Neural cell (in vitro differentiated cells): ENCODE measurements around the gene FOSL1. TPM values are rescaled to one million over a fixed set of nuclear protein-coding genes. Genes with fewer than 3 reads are reported as not detected.

Experiments
- H2AFZ ChIP-seq: fragments of 200-600, 300-800 bp; sonication (generic), shearing (Covaris generic); 2 replicates; pipeline ENCODE4 v1.6.0; 2014; ENCODE audit warnings: low read depth, mild to moderate bottlenecking, antibody characterized with exemption, low read length, moderate library complexity
- H3F3A ChIP-seq: fragments of 200-600 bp; shearing (Covaris generic); 2 replicates; pipeline ENCODE4 v1.6.1; 2016; ENCODE audit warnings: mild to moderate bottlenecking, moderate library complexity, mixed read lengths, antibody characterized with exemption, low read length; ENCODE audit not compliant: insufficient read depth, poor library complexity, severe bottlenecking
- H3K27ac ChIP-seq: fragments of 200-600, 300-800 bp; sonication (generic), shearing (Covaris generic); 2 replicates; pipeline ENCODE4 v1.5.1; 2014; ENCODE audit warnings: mild to moderate bottlenecking, low read length, moderate library complexity
- H3K27me3 ChIP-seq: fragments of 300-800, 200-600 bp; sonication (generic), shearing (Covaris generic); 2 replicates; pipeline ENCODE4 v1.6.0; 2014; ENCODE audit warnings: mild to moderate bottlenecking, low read depth, low read length, moderate library complexity; ENCODE audit not compliant: insufficient read depth
- H3K36me3 ChIP-seq: fragments of 300-800, 200-600 bp; sonication (generic), shearing (Covaris generic); 2 replicates; pipeline ENCODE4 v1.5.1; 2014; ENCODE audit warnings: mild to moderate bottlenecking, antibody characterized with exemption, low read length, moderate library complexity; ENCODE audit not compliant: insufficient read depth
- H3K4me2 ChIP-seq: fragments of 300-800, 200-600 bp; sonication (generic), shearing (Covaris generic); 2 replicates; pipeline ENCODE4 v1.6.0; 2014; ENCODE audit warnings: mild to moderate bottlenecking, low read length
- H3K4me3 ChIP-seq: fragments of 300-800, 200-600 bp; sonication (generic), shearing (Covaris generic); 2 replicates; pipeline ENCODE4 v1.5.1; 2014; ENCODE audit warnings: mild to moderate bottlenecking, low read length, moderate library complexity
- H3K79me2 ChIP-seq: fragments of 200-600 bp; shearing (Covaris generic); replicated peaks from 2 replicates; pipeline ENCODE4 v1.6.0; 2014; ENCODE audit warnings: mild to moderate bottlenecking, low read length, moderate library complexity; ENCODE audit not compliant: insufficient read depth
- H3K9ac ChIP-seq: fragments of 300-800, 200-600 bp; sonication (generic), shearing (Covaris generic); 2 replicates; pipeline ENCODE4 v1.6.1; 2016; ENCODE audit warnings: mild to moderate bottlenecking, low read length, mixed read lengths
- H3K9me2 ChIP-seq: fragments of 200-600 bp; shearing (Covaris generic); 2 replicates; pipeline ENCODE4 v1.6.1; 2016; ENCODE audit warnings: mild to moderate bottlenecking, low read length, mixed read lengths; ENCODE audit not compliant: insufficient read depth
- H3K9me3 ChIP-seq: fragments of 200-600, 300-800 bp; sonication (generic), shearing (Covaris generic); 2 replicates; pipeline ENCODE4 v1.6.1; 2016; ENCODE audit warnings: mild to moderate bottlenecking, mixed run types, low read length, moderate library complexity, mixed read lengths
- H4K20me1 ChIP-seq: fragments of 200-600 bp; shearing (Covaris generic); 2 replicates; pipeline ENCODE4 v1.6.1; 2016; ENCODE audit warnings: mild to moderate bottlenecking, mixed run types; ENCODE audit not compliant: insufficient read depth
- CTCF ChIP-seq: fragments of 450-650 bp; IDR thresholded peaks from 2 replicates; pipeline ENCODE4 v1.5.1; 2014; ENCODE audit warnings: antibody characterized with exemption, mild to moderate bottlenecking, moderate library complexity; ENCODE audit not compliant: poor library complexity, severe bottlenecking
- EP300 ChIP-seq: fragments of 450-650 bp; conservative IDR thresholded peaks from 2 replicates; pipeline ENCODE4 v1.6.1; 2014; ENCODE audit warnings: antibody characterized with exemption, mild to moderate bottlenecking, moderate library complexity; ENCODE audit not compliant: poor library complexity, severe bottlenecking
- EZH2 ChIP-seq: fragments of 200-600, 300-800 bp; shearing (Covaris generic), sonication (generic); IDR thresholded peaks from 2 replicates; pipeline ENCODE4 v1.6.1; 2014; ENCODE audit warnings: antibody characterized with exemption, low read length, borderline replicate concordance, mild to moderate bottlenecking; ENCODE audit not compliant: insufficient read depth, poor library complexity, severe bottlenecking
- MXI1 ChIP-seq: fragments of 450-650 bp; conservative IDR thresholded peaks from 2 replicates; pipeline ENCODE4 v1.6.1; 2014; ENCODE audit warnings: antibody characterized with exemption, mild to moderate bottlenecking; ENCODE audit not compliant: poor library complexity, severe bottlenecking
- POLR2AphosphoS5 ChIP-seq: IDR thresholded peaks from 2 replicates; pipeline ENCODE4 v1.6.1; 2012
- RAD21 ChIP-seq: fragments of 450-650 bp; conservative IDR thresholded peaks from 2 replicates; pipeline ENCODE4 v1.6.1; 2014; ENCODE audit warnings: antibody characterized with exemption, mild to moderate bottlenecking, moderate library complexity
- REST ChIP-seq: IDR thresholded peaks from 2 replicates; pipeline ENCODE4 v1.6.1; 2012; ENCODE audit warnings: borderline replicate concordance
- SMC3 ChIP-seq: fragments of 450-650 bp; conservative IDR thresholded peaks from 2 replicates; pipeline ENCODE4 v1.6.1; 2014; ENCODE audit warnings: antibody characterized with exemption, mild to moderate bottlenecking, moderate library complexity; ENCODE audit not compliant: poor library complexity
- TAF1 ChIP-seq: IDR thresholded peaks from 2 replicates; pipeline ENCODE4 v1.6.1; 2012; ENCODE audit warnings: low read depth
- polyA plus RNA-seq: library from polyadenylated mRNA; depleted of rRNA; stranded (reverse); fragments of >200 nt; gene quantifications from 2 replicates; pipeline ENCODE4 v1.2.3, GENCODE V29; 2014

Gene FOSL1
- polyA plus RNA-seq, 1 donor from 2014 or later: not detected

GRCh38 chr11:65931773-65932557 is 31.8 kb upstream of the FOSL1 start:
- H3F3A ChIP-seq: no peaks in the 10 kb centered on the region

GRCh38 chr11:65928667-65929066 is 28.5 kb upstream of the FOSL1 start:
- no peaks in the 10 kb centered on the region for H3K79me2 ChIP-seq
- no peak overlapping the region for H3K27ac ChIP-seq
- H2AFZ ChIP-seq: no peak overlapping the region
- no peaks in the 10 kb centered on the region for H3K36me3 ChIP-seq
- no peak overlapping the region for H3K4me3 ChIP-seq
- no peak overlapping the region for H3K9ac ChIP-seq
- H4K20me1 ChIP-seq: no peaks in the 10 kb centered on the region
- no peaks in the 10 kb centered on the region for H3F3A ChIP-seq
- no peaks in the 10 kb centered on the region for H3K27me3 ChIP-seq
- no peak overlapping the region for H3K4me2 ChIP-seq
- TF ChIP-seq MXI1 (no peak), POLR2AphosphoS5 (no peak), REST (no peak), CTCF (no peak), EZH2 (no peak), TAF1 (no peak), EP300 (no peak), RAD21 (no peak), SMC3 (no peak)
- H3K9me3 ChIP-seq: no peaks in the 10 kb centered on the region
- H3K9me2 ChIP-seq: no peaks in the 10 kb centered on the region

More at GRCh38 chr11:65931773-65932557, 31.8 kb upstream of the FOSL1 start:
- Histone ChIP-seq H3K9me2 (no peaks in the 10 kb centered on the region), H3K27me3 (no peaks in the 10 kb centered on the region), H3K36me3 (no peaks in the 10 kb centered on the region), H3K27ac (no peak overlapping the region), H2AFZ (no peak overlapping the region), H3K4me2 (no peak overlapping the region), H3K9me3 (no peaks in the 10 kb centered on the region), H3K9ac (no peak overlapping the region), H4K20me1 (no peaks in the 10 kb centered on the region), H3K79me2 (no peaks in the 10 kb centered on the region), H3K4me3 (no peak overlapping the region)
- no peak for TF ChIP-seq POLR2AphosphoS5
